ENCODE results near the gene LRRC7.
"Not testable (repeated sequence)": the region's sequence is repeated elsewhere in the genome, so short reads cannot be mapped to it uniquely, and the experiment has no call there.

LRRC7 gene

DNA sequence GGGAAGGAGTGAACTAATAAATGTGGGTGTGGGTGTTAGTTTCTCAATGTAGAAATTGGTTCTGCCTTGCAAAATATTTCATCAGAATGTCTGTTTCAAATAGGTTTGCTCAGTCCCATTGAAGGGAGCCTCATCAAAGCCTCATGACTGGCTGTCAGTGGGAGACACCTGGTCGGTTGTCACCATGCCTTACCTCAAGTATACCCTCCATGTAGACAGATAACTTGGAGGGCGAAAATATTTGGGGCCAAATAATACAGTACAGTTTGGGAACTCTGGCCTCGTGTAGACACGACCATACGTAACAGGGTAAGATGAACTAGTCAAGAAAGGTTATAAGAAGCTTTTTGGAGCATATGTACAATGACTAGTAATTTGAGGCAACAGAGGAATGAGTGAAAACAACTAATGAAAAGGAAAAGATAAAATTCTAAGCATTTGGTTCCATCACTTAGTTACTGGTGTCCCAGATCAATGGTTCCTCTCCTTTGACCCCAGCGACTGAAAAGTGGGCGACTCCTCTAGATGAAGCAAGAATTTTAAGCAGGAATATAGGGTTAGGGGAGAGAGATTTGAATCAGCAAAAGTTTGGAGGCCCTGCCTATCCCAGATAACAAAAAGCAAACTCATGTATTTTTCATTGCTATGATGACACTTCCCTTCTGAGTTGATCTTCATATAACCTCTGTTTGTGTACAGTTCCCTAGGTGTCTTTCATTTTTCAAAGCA, 473.8 kb downstream of the LRRC7 start:
- no peaks in the 10 kb centered on the region for H3K4me1 ChIP-seq (ENCODE audit: control insufficient read depth, insufficient read depth, low read length)
- no peaks in the 10 kb centered on the region for H3K27me3 ChIP-seq (ENCODE audit: control insufficient read depth, insufficient read depth, low read length)
- H3K36me3 ChIP-seq (ENCODE audit: control insufficient read depth, insufficient read depth, low read length), result no peaks in the 10 kb centered on the region
- H3K9ac ChIP-seq (ENCODE audit: low read length), result no peak overlapping the region
- H3K9me3 ChIP-seq (ENCODE audit: control insufficient read depth, low read length), result no peaks in the 10 kb centered on the region
- H3K4me3 ChIP-seq (ENCODE audit: low read length), result no peak overlapping the region

DNA sequence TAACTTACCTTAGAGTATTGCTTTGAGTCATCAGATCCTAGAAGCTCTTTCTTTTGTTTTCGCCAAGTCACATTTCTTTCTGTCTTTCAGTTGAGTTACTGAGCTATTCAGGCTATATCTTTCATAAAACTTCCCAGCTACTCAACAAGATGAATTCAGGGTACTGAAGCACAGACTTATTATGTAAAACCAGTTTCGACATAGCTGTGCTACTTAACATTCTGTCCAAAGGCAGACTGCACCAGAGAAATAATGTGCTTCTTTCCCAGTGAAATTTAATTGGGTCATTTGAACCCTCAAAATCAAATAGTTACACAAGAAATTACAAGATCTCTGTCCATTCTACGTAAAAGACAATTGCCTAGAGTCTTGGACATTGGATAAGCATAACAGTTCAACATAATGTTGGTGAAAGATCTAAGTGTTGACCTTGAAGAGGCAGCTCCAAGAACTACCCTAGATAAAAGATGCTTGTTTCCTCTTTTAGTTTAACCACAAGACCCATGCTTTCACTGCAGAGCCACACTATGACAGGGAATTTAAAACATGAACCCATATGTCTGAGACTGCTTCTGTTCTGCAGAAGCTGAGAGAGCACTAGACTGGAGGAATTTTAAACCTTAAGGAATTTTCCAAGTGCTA, 474.5 kb downstream of the LRRC7 start:
- H3K36me3 ChIP-seq (ENCODE audit: control insufficient read depth, insufficient read depth, low read length), result no peaks in the 10 kb centered on the region
- no peak overlapping the region for H3K9ac ChIP-seq (ENCODE audit: low read length)
- H3K9me3 ChIP-seq (ENCODE audit: control insufficient read depth, low read length), result no peaks in the 10 kb centered on the region
- no peak overlapping the region for H3K4me3 ChIP-seq (ENCODE audit: low read length)
- no peaks in the 10 kb centered on the region for H3K4me1 ChIP-seq (ENCODE audit: control insufficient read depth, insufficient read depth, low read length)
- no peaks in the 10 kb centered on the region for H3K27me3 ChIP-seq (ENCODE audit: control insufficient read depth, insufficient read depth, low read length)

DNA sequence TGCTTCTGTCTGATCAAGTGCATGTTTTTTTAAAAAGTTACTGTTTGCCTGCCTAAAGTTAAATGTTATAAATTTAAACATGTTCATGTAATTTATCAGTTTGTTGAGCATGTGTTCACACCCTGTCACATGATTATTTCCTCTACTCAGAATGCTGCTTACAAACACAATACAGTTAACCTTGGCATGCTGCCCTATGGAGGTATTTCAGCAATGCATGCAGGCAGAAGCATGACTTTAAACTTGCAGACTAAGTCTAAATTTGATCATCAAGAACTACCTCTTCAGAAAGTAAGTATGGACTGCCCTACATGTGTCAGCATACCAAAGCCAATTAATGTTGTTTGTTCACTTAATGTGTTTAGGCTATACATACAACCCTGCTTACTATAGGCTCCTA, 476.1 kb downstream of the LRRC7 start:
- H3K4me1 ChIP-seq (ENCODE audit: control insufficient read depth, insufficient read depth, low read length), result no peaks in the 10 kb centered on the region
- no peaks in the 10 kb centered on the region for H3K9me3 ChIP-seq (ENCODE audit: control insufficient read depth, low read length)
- H3K9ac ChIP-seq (ENCODE audit: low read length), result no peak overlapping the region
- H3K36me3 ChIP-seq (ENCODE audit: control insufficient read depth, insufficient read depth, low read length), result no peaks in the 10 kb centered on the region
- H3K4me3 ChIP-seq (ENCODE audit: low read length), result no peak overlapping the region
- no peaks in the 10 kb centered on the region for H3K27me3 ChIP-seq (ENCODE audit: control insufficient read depth, insufficient read depth, low read length)

DNA sequence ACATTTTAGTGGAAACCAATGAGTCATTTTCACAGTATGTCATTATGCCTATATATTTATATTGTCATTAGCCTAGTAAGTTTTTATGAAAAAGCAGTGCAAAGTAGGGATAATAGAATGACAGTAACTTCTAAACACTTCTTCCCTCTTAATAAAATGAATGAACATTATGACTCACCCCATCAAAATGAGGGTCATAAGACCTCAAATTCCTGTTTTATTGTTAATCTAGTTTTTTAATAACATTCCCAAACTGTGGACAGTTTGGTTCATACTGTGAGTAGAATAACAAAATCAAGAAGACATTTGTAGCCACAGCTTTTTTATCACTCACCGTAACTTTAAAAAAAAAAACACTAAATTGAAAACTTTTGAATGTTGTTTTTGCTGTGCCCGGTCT, 477.1 kb downstream of the LRRC7 start:
- H3K9ac ChIP-seq (ENCODE audit: low read length), result no peak overlapping the region
- H3K9me3 ChIP-seq (ENCODE audit: control insufficient read depth, low read length), result no peaks in the 10 kb centered on the region
- H3K27me3 ChIP-seq (ENCODE audit: control insufficient read depth, insufficient read depth, low read length), result no peaks in the 10 kb centered on the region
- H3K4me1 ChIP-seq (ENCODE audit: control insufficient read depth, insufficient read depth, low read length), result no peaks in the 10 kb centered on the region
- no peaks in the 10 kb centered on the region for H3K36me3 ChIP-seq (ENCODE audit: control insufficient read depth, insufficient read depth, low read length)
- H3K4me3 ChIP-seq (ENCODE audit: low read length), result no peak overlapping the region

DNA sequence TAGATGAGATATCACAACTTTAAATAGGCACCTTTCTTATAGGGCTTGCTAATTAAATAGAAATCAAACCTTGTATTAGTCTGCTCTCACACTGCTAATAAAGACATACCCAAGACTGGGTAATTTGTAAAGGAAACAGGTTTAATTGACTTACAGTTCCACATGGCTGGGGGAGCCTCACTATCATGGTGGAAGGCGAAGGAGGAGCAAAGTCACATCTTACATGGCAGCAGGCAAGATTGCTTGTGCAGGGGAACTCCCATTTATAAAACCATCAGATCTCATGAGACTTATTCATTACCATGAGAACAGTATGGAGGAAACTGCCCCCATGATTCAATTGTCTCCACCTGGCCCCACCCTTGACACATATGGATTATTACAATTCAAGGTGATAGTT, 477.9 kb downstream of the LRRC7 start:
- H3K4me3 ChIP-seq (ENCODE audit: low read length); H3K36me3 ChIP-seq (ENCODE audit: control insufficient read depth, insufficient read depth, low read length); H3K27me3 ChIP-seq (ENCODE audit: control insufficient read depth, insufficient read depth, low read length); H3K9ac ChIP-seq (ENCODE audit: low read length); H3K4me1 ChIP-seq (ENCODE audit: control insufficient read depth, insufficient read depth, low read length); H3K9me3 ChIP-seq (ENCODE audit: control insufficient read depth, low read length): not testable (repeated sequence)

- no peaks in the 10 kb centered on the region for H3K9me3 ChIP-seq (ENCODE audit: control insufficient read depth, low read length)
Observed at GRCh38 chr1:70048336-70049094, 480.8 kb downstream of the LRRC7 start.

DNA sequence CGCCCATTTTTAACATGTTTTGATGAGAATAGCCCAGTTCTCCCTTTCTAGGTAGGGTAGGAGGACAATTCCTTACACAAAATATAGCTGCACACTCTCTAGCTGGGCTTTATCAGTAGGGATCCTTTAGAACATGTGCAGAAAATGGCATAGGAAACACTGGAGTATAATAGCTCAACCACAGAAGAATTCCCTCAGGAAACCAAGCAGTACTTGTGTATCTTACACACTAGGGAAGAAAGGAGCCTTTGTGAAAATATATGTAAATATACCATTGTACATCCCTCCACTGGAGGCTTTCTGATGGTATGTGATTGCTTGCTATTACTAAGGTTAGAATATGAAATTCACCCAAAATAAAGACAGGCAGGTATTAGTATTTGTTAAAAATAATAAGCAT, 484.2 kb downstream of the LRRC7 start:
- H3K4me3 ChIP-seq (ENCODE audit: low read length), result no peak overlapping the region
- no peaks in the 10 kb centered on the region for H3K4me1 ChIP-seq (ENCODE audit: control insufficient read depth, insufficient read depth, low read length)
- H3K27me3 ChIP-seq (ENCODE audit: control insufficient read depth, insufficient read depth, low read length), result no peaks in the 10 kb centered on the region
- H3K9ac ChIP-seq (ENCODE audit: low read length), result no peak overlapping the region
- no peaks in the 10 kb centered on the region for H3K36me3 ChIP-seq (ENCODE audit: control insufficient read depth, insufficient read depth, low read length)
- H3K9me3 ChIP-seq (ENCODE audit: control insufficient read depth, low read length), result no peaks in the 10 kb centered on the region

More at GRCh38 chr1:70048336-70049094, 480.8 kb downstream of the LRRC7 start:
- no peaks in the 10 kb centered on the region for H3K4me1 ChIP-seq (ENCODE audit: control insufficient read depth, insufficient read depth, low read length)
- no peaks in the 10 kb centered on the region for H3K36me3 ChIP-seq (ENCODE audit: control insufficient read depth, insufficient read depth, low read length)
- no peak overlapping the region for H3K9ac ChIP-seq (ENCODE audit: low read length)
- H3K4me3 ChIP-seq (ENCODE audit: low read length), result no peak overlapping the region
- H3K27me3 ChIP-seq (ENCODE audit: control insufficient read depth, insufficient read depth, low read length), result no peaks in the 10 kb centered on the region

DNA sequence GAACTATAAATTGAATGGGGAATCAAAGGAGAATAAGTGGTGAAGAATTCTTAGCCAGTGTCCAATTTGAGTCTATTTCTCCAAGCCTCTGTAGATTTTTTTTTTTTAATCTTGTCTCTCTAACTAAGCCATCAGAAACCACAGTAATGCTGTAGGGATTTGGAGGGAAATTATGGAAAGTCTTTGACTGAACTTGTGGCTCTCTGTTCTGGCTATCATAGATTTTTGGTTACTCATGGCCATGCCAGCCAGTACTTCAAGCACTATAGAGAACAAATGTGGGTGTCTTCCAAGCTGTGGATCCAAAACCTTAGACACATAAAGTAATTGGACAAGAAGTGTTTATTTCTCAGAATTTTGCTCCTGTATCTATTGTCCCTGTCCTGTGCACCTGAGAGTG, 489.8 kb downstream of the LRRC7 start:
- Histone ChIP-seq H3K36me3 (ENCODE audit: control insufficient read depth, insufficient read depth, low read length) (no peaks in the 10 kb centered on the region), H3K27me3 (ENCODE audit: control insufficient read depth, insufficient read depth, low read length) (no peaks in the 10 kb centered on the region), H3K4me1 (ENCODE audit: control insufficient read depth, insufficient read depth, low read length) (no peaks in the 10 kb centered on the region), H3K9ac (ENCODE audit: low read length) (no peak overlapping the region), H3K9me3 (ENCODE audit: control insufficient read depth, low read length) (no peaks in the 10 kb centered on the region), H3K4me3 (ENCODE audit: low read length) (no peak overlapping the region)

DNA sequence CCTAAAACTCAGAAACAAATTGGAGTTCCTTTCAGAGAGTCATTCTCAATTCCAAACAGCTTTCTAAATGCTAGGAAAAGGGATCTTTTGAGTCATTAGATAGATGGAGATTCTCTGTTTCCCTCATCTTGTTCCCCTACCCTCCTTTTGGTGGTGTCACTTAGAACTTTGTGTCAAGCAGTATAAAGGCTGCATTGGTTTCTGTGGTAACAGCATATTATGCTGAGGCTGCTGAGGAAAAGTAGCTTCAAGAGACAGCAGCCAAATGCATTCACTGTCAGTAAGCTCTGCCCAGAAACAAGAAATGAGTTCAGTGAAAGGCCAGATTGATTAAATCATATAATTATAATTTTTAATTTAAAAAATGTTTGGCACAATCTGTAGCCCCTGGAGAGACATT, 493.5 kb downstream of the LRRC7 start:
- Histone ChIP-seq H3K4me1 (ENCODE audit: control insufficient read depth, insufficient read depth, low read length) (no peaks in the 10 kb centered on the region), H3K27me3 (ENCODE audit: control insufficient read depth, insufficient read depth, low read length) (no peaks in the 10 kb centered on the region), H3K9me3 (ENCODE audit: control insufficient read depth, low read length) (no peaks in the 10 kb centered on the region), H3K4me3 (ENCODE audit: low read length) (no peak overlapping the region), H3K9ac (ENCODE audit: low read length) (no peak overlapping the region), H3K36me3 (ENCODE audit: control insufficient read depth, insufficient read depth, low read length) (no peaks in the 10 kb centered on the region)

DNA sequence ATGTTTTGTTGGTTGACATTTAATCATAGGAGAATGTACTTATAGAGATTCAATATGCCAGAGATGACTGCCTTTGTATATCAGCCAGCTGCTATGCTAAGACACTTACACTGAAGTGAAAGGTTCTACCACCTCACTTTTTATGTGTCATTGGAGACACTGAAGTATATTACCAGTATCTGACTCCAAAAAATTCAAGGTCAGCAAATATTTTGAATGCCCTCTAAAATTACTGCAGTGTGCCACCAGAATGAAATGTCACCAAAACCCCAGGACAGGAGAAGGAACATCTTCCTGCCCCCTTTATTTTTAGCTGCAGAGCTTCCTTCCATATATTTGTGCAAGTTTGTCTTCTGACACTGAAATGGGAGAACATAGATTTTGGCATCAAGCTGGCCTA, 496.1 kb downstream of the LRRC7 start:
- Histone ChIP-seq H3K27me3 (ENCODE audit: control insufficient read depth, insufficient read depth, low read length) (no peaks in the 10 kb centered on the region), H3K4me3 (ENCODE audit: low read length) (no peak overlapping the region), H3K36me3 (ENCODE audit: control insufficient read depth, insufficient read depth, low read length) (no peaks in the 10 kb centered on the region), H3K4me1 (ENCODE audit: control insufficient read depth, insufficient read depth, low read length) (no peaks in the 10 kb centered on the region), H3K9ac (ENCODE audit: low read length) (no peak overlapping the region), H3K9me3 (ENCODE audit: control insufficient read depth, low read length) (no peaks in the 10 kb centered on the region)

DNA sequence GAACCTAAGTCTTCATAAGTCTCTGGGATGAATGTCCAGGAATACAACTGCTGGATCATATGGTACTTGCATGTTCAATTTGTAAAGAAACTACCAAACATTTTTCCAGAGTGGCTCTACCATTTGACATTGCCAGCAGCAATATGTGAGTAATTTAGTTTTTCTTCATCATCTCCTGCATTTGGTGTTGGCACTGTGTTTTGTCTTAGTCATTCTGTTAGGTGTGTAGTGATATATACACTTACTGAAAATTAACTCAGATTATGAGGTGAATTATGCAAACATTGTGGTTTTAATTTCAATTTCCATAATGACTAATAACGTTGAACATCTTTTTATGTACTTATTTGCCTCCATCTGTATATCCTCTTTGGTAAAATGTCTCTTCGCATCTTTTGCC, 499.0 kb downstream of the LRRC7 start:
- no peak overlapping the region for H3K4me3 ChIP-seq (ENCODE audit: low read length)
- H3K27me3 ChIP-seq (ENCODE audit: control insufficient read depth, insufficient read depth, low read length), result no peaks in the 10 kb centered on the region
- H3K4me1 ChIP-seq (ENCODE audit: control insufficient read depth, insufficient read depth, low read length), result no peaks in the 10 kb centered on the region
- no peaks in the 10 kb centered on the region for H3K36me3 ChIP-seq (ENCODE audit: control insufficient read depth, insufficient read depth, low read length)
- no peaks in the 10 kb centered on the region for H3K9me3 ChIP-seq (ENCODE audit: control insufficient read depth, low read length)
- H3K9ac ChIP-seq (ENCODE audit: low read length), result no peak overlapping the region

DNA sequence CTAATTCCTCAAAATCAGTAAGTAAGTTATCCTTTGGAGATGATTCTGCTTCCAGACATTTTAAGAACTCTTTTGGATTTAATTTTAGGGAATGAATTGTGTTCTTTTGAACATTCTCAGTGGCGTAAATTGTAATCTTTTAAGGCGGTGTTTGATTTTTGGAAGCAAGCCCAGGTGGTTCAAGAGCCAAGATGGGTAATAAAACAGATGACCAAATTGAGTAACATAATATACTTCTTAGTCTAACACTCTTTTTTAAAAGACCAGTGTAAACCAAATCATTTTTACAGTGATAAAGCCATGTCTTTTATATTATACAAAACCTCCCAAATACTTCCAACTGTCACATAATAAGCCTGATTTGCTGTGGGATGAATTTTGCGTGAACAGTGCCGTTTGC, 503.9 kb downstream of the LRRC7 start:
- H3K9me3 ChIP-seq (ENCODE audit: control insufficient read depth, low read length), result no peaks in the 10 kb centered on the region
- H3K4me3 ChIP-seq (ENCODE audit: low read length), result no peak overlapping the region
- no peak overlapping the region for H3K9ac ChIP-seq (ENCODE audit: low read length)
- no peaks in the 10 kb centered on the region for H3K4me1 ChIP-seq (ENCODE audit: control insufficient read depth, insufficient read depth, low read length)
- no peaks in the 10 kb centered on the region for H3K36me3 ChIP-seq (ENCODE audit: control insufficient read depth, insufficient read depth, low read length)
- H3K27me3 ChIP-seq (ENCODE audit: control insufficient read depth, insufficient read depth, low read length), result no peaks in the 10 kb centered on the region

All from mucosa of stomach (tissue), 1 donor.